HG02610 (cell line): ENCODE results near the gene MDFI.
"Not testable (repeated sequence)": the region's sequence is repeated elsewhere in the genome, so short reads cannot be mapped to it uniquely, and the experiment has no call there.

Experiments used
- ATAC-seq: cut with Tn5 transposase; IDR thresholded peaks from one replicate; pipeline ENCODE4 v1.9.1; 2021; ENCODE audit warnings: mild to moderate bottlenecking, moderate library complexity; ENCODE audit not compliant: unreplicated experiment

Gene MDFI

DNA sequence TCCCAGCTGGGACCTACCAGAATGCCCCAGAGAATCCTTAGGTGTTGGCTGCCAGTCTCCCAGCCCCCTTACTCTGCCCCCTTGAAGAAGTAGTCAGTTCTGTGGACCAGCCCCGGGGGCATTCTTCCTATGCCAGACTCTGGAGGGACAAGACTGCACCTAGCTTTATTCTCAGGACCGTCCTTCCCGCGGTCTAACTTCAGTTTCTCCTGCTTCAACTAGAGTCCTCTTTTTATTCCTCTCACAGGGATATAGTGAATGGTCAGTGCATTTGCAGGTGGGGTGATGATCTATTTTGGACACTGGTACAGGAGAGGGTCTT is 35.9 kb upstream of the MDFI start:
- no peak for ATAC-seq

DNA sequence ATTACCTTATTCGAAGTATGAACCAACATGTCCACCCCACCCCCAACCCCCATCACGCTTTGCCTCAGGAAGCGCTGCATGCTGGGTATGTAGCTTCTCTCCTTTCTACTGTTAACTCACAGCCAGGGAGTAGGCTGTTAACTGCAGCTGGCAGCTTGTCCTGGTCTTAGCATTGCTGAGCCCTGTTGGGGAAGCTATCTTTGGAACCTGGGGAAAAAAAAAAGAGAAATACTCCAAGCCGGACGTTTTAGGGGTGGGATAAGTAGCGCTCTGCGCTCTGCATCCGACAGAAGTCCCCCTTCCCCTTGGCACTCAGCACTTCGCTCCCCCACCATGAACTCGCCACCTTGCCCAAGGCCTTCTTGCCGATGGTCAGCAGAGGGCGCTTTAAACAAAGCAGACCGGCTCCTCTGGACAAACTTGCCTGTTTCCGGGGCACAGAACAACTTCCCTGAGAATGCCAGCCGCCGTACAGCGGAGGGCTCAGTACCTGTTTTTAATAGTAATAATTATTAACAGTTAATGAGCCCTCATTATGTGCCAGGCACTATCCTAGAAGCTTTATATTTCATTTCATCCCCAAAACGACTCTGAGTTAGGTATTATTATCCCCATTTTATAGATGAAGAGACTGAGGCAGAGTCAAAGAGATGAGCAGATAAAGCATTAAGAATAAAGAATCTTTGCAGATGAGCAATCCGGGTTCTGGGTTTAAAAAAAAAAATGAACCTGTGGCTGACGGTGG is 35.2 kb upstream of the MDFI start:
- ATAC-seq, result peak; percentile 71

DNA sequence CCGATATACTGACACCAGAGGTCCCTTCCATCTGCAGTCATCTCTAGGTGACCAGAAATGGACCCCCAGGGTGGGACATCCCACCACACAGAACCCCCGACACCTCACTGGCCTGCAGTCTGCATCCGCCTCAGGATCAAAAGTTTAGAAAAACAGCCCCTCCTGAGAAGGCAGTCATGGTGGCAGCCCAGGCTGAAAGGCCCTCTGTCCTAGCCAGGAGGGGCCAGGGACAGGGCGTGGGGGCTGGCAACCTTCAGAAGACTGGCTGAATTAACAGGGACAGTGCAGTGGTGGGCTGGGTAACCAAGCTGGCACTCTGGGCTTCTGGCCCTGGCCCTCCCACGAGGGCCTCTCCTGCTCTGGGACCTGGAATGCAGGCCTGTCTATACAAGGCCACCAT is 34.3 kb upstream of the MDFI start:
- no peak for ATAC-seq

DNA sequence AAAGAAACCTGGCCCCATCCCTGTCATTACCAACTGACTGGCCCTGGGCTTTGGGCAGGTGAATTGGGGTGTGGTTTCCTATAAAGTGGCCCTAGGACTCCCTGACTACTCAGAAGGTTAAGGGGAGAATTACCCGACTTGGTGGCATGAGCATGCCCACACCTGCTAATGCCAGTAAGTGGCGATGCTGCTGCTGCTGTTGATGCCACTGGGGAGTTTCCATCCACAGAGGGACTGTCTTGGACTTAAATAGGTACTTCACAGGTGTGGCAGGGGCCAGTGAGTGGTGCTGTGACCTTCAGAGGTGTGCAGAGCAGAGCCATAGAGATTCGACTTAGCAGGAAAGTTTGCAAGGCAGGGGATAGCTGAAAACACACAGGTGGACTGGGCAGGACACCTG is 32.6 kb upstream of the MDFI start:
- ATAC-seq, result no peak

DNA sequence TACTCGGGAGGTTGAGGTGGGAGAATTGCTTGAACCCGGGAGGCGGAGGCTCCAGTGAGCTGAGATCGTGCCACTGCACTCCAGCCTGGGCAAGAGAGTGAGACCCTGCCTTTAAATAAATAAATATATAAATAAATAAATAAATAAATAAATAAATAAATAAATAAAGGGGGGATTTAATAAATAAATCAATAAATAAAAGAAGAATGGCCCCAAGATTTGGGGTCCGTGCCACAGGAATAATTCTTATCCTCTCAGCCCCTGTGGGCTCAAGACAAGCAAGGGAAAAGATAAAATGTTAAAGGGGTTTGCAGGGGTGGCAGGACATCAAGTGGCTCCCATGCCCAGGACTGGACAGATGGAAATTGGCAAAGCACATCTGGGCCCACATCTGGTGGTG is 31.2 kb upstream of the MDFI start:
- no peak for ATAC-seq

DNA sequence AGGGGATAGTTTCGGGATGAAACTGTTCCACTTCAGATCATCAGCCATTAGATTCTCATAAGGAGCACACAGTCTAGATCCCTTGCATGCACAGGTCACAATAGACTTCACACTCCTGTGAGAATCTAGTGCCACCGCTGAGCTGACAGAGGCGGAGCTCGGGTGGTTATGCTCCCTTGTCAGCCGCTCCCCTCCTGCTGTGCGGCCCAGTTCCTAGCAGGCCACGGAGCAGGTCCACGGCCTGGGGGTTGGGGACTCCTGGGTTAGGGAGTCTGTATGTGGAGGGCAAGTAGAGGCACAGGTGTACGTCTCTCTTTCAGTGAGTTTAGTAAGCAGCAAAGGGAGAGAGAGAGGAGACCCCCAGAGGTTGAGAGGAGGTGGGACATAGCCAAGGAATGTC is 30.5 kb upstream of the MDFI start:
- ATAC-seq, result no peak

DNA sequence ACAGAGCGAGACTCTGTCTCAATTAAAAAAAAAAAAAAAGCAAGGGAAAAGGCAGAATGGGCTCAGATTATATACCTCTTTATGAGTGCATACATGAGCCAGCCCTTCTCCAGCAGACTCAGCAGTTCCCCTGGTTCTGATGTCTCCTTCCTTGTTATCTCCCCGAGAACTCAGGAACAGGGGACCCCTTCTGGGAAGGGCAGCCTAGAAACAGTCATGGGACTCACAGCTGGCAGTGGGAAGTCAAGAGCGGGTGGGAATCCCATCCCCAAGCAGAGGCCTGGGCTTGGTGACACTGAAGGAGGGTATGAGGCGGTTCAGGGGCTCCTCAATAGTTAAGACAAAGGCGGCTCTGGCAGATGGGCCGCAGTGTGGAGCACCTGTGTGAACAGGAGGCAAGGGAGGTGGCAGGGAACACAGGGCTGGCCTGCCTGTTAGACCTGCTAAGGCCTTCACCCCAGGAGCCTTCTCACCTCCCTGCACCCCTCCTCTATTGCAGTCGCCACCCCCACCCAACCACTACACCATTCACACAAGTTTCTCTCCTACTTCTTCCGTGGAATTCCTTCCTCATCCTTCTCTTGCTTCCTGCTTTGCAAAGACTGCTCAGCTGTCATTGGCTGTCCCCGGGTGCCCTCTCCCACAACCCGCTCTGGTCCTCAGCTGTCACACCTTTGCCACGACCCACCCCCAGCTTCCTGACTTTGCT is 29.7 kb upstream of the MDFI start:
- ATAC-seq, result no peak

DNA sequence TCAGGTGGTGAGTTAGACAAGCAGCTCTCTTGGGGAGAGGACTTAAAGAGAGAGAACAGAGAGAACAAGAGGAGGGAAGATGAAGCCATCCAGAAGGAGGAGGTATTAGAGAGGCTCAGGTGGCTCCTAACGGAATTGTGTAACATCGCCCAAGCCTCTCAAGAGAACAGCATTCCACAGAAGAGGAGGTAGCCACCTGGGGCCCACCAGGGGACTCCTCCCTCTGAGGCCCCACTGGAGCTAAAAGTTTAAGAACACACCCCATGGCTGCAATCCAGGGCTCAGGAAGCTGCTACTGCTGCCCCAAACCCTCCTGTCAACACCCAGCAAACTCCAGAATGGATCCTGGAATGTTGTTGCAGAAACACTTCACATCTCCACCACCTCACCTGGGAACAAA is 23.6 kb upstream of the MDFI start:
- no peak for ATAC-seq

DNA sequence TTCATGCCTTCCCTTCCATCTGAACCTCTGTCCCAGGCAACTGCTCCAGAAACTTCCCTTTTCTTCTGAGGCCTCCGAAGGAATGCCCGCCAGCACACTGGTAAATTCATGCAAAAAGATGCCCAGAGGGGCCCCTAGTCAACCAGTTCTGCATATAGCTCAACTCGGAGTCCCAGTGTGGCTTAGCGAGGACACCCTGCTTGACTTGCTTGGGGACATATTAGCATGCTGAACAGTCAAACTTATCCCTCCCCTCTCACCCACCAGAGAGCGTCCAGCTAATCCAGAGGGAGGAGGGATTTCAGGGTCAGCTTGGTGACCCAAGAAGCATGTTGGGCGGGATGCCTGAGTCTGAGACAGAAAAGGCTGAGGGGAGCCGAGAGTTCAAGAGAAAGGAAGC is 23.0 kb upstream of the MDFI start:
- ATAC-seq, result no peak

DNA sequence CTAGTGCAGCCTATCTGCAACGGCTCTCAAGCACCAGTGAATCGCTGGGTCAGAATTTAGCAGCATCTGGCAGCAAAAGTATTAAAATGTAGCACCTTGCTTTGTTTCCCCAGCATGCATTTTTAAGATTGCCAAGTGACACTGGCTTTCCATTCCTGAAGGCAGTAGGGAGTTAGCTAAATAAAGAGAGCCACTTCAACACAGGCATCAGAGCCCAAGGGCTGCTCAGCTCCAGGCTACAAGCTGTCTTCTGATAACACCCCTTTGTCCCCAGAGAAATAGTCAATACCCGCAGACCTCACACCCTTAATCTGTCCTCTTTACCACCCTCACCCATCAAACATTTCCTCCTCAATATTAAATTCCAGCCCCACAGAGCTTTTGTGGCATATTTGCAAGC is 19.7 kb upstream of the MDFI start:
- ATAC-seq, result no peak

DNA sequence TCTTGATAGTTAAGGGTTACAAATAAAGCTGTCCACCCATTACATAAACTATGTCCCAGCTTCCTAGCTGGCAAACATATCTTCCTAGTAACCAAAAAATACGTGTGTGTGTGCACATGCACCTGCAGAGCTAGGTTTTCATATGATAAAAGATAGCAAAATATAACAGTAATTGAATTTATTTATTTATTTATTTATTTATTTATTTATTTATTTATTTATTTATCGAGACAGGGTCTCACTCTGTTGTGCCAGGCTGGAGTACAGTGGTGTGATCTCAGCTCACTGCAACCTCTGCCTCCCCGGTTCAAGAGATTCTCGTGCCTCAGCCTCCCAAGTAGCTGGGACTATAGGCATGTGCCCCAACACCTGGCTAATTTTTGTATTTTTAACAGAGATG is 19.1 kb upstream of the MDFI start:
- ATAC-seq, result not testable (repeated sequence)

DNA sequence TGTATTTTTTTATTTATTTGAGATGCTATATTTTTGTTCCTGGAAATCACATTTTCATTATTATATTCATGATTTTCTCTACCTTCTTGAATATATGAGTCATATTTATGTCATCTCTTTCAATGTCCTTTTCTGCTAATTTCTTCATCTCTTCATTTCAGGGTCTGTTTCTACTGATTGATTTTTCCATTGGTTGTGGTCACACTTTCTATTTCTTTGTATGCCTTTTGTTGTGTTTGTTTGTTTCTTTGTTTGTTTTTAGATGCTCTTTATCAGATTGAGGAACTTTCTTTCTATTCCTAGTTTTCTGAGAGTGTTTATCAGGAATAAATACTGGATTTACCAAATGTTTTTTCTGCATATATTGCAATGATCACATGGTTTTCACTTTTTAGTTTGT is 16.9 kb upstream of the MDFI start:
- ATAC-seq, result no peak

DNA sequence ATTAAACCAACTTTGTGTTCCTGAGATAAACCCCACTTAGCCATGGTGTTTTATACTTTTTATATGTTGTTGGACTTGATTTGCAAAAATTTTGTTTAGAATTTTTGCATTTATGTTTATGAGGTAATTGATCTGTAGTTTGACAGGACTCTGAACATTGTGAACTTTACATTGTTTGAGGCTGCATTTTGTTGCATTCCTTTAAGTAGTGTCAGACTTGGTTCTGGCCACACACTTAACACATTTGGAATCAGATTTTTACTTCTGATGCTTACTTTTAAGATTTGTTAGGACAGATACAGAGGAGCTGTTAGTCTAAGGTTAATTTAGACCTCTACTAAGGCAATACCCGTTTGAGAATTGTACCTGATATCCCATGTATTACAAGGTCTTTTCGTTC is 16.5 kb upstream of the MDFI start:
- ATAC-seq, result no peak

DNA sequence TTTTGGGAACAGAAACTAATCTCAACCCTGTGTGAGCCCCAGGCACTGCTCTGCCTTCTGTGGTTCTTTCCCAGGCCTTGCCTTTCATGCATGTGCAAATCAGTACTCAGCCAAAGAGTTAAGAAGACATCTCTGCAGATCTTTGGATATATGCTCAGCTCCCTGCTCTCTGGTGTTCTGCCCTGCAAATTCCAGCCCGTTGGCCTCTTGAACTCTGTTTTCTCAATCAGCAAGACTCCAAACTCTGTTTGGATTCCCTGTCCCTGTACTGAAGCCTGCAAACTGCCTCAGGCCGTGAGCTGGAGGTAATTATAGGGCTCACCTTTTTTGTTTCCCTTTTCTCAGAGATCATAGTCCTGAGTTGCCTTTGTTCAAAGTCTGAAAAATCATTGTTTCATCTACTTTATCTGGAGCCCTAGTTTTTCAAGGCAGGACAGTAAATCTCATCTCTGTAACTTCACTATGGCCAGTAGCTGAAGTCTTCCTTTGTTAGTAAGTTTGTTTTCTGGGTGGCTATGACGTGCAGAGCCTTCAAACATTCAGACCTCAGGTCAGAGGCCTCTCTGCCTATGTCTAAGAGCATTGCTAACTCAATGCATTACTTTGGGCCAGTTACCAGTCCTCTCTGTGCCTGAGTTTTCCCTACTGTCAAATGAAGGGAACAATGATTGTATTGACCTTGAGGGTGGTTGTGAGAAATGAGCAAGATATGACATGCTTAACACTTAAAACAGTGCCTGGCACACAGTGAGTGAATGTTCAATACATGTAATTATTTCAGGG is 15.9 kb upstream of the MDFI start:
- ATAC-seq, result no peak

DNA sequence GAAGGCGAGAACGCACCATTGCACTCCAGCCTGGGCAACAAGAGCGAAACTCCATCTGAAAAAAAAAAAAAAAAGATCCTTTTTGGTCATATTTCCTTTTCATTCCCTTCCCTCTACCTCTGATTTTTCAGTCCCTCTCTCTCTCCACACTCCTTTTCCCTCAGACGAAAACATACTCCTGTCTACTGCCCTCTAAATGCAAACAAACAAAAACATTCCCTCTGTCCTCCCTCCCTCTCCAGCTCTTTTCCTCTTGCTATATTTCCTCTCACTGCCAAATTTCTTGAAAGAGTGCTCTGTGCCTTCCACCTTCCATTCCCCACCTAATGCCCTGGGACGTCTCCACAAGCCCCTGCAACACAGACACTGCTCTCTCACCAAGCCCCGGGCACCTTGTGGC is 14.9 kb upstream of the MDFI start:
- no peak for ATAC-seq

DNA sequence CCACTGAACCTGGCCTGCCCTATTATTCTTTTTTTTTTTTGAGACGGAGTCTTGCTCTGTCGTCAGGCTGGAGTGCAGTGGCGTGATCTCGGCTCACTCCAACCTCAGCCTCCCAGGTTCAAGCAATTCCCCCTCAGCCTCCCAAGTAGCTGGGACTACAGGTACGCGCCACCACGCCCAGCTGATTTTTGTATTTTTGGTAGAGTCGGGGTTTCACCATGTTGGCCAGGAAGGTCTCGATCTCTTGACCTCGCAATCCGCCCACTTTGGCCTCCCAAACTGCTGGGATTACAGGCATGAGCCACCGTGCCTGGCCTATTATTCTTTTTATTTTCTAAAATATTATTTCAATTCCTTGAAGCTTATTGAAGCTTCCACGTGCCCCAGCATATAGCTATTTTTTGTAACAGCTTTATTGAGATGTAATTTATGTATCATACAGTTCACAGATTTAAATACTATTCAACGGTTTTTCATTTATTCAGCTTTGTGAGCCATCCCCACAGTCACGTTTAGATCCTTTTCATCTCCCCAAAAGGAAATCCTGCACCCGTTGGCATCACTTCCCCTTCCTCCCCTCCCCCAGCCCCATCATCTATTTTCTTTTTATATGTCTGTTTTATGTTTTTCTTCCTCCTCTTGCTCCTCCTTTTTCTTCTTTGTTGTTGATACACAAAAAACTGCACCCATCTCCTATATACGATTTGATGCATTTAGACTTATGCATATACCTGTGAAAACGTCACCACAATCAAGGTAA is 13.5 kb upstream of the MDFI start:
- ATAC-seq, result no peak

DNA sequence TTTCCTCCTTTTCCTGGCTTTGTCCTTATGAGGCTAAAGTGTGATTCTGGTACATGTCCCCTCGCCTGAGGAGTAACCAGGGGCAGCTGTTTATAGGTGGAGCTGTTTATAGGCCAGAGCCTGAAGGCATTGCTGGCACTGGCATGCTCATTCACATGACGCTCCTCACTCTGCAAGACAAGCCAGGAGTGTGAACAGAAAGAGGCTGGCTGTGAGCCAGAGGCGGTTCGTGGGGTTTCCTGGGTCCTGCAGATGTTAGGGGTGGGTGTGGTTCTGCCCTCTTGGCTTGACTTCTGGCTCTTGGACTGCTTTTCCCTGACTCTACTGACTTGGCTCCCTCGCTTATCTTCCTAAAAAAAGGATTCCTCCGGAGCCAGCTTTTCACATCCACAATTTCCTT is 12.8 kb upstream of the MDFI start:
- ATAC-seq, result no peak

DNA sequence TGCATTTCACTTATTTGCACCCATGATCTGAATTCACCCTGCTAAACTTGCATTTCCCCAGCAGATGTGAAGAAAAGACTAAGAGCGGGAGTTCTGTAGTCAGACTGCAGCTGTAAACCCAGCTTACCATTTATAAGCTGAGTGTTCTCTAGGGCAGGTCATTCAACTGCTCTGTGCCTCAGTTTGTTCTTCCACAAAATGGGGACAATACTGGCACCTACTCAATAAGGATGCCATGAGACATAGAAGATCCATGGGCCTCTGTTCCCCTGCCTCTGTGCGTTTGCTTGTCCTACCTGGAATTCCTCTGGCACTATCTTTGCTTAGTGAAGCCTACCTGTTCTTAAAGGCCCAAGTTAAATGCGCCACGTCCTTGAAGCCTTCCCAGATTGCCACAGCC is 12.2 kb upstream of the MDFI start:
- ATAC-seq, result no peak

DNA sequence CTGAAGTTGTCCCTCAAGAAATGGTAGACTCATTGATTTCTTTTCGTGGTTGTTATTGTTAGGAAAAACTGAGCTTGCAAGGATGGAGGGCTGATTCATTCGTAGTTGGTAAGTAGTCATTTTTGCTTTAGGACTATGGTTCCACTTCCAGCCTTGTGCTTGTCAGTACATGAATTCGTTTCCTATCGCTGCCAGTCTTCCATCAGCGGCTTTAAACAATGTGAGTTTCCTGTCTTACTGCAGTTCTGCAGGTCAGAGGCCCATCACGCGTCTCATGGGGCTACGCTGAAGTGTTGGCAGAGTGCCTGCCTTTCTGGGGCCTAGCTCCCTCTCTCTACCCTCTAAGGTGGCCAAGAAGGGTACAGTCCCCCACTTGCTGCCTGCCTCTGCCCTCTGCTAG is 11.4 kb upstream of the MDFI start:
- no peak for ATAC-seq

DNA sequence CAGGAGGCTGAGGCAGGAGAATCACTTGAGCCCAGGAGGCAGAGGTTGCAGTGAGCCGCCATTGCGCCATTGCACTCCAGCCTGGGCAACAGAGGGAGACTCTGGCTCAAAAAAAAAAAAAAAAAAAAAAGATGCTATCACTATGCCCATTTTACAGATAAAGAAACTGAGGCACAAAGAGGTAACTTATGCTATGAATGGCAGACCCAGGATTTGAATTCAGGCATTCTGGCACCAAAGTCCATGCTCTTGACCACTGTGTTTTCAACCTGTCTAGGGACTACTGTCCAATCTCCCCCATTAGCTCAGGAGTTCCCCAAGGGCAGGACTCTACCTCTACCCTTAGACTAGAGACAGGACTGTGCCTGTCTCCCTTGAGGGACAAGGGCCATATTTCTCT is 9.1 kb upstream of the MDFI start:
- no peak for ATAC-seq

DNA sequence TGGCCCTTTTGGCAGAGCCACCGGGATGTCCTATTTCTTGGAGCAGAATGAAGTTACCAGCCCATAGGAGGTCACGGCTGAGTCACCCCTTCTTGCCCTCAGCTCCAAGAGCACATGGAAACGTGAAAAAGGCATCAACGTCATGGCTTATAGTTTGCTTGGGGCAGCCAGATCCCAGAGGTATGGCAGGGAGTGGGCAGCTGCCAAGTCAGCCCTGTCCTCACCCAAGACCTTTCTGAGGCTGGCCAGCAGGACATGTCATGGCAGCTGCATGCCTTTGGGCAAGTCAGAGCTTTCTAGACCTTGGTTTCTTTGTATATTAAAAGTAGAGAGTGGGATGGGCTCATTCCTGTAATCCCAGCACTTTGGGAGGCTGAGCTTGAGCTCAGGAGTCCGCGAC is 8.2 kb upstream of the MDFI start:
- ATAC-seq, result no peak

DNA sequence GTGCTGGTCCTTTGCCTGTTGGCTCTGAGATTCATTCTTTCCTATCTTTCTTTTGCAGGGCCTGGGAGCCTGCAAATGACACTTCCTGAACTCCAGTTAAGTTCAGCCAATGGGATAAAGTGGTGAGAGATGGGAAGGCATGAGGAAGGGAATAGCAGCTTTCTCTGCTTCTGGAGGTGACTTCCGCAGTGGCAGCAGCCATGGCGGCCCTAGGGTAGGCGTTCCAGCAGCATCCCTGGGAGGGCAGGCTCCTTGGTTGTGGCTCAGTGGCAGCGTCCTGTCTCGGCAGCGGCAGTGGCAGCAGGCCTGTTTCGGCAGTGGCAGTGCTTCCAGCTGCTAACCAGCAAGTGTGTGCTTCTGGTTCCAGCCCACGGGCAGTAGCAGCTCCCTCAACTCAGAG is 7.3 kb upstream of the MDFI start:
- ATAC-seq, result no peak
